Measurements from ENCODE around the gene CHAF1B.

DNA sequence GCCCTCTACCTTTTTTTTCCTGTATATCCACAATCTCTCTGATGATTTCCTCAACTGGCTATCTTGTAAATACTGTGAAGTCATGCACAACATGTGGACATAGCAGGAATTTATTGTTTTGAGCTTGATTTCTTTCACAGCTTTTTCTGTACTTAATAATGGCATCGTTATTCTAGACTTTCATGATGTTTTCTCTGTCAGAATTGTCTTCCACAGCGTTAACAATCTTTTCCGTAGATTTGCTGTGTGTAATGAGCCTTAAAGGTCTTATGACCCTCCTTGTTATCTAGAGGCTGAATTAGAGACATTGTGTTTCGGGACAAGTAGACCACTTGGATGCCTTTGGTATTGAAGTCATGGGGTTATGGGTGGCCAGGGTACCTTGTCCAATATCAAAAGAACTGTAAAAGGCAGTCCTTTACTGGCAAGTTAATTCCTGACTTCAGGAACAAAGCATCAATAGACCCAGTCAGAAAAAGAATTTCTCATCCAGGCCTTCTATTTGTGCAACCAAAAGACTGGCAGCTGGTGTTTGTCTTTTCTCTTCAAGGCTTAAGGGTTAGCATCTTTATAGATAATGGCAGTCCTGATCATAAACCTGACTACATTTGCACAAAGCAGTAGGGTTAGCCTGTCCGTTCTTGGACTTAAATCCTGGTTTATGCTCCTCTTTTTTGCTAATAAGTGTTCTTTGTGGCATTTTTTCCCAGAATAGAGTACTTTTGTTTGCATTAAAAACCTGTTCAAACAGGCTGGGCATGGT is 30.1 kb upstream of the CHAF1B start:
- TF ChIP-seq, protein P1, sequence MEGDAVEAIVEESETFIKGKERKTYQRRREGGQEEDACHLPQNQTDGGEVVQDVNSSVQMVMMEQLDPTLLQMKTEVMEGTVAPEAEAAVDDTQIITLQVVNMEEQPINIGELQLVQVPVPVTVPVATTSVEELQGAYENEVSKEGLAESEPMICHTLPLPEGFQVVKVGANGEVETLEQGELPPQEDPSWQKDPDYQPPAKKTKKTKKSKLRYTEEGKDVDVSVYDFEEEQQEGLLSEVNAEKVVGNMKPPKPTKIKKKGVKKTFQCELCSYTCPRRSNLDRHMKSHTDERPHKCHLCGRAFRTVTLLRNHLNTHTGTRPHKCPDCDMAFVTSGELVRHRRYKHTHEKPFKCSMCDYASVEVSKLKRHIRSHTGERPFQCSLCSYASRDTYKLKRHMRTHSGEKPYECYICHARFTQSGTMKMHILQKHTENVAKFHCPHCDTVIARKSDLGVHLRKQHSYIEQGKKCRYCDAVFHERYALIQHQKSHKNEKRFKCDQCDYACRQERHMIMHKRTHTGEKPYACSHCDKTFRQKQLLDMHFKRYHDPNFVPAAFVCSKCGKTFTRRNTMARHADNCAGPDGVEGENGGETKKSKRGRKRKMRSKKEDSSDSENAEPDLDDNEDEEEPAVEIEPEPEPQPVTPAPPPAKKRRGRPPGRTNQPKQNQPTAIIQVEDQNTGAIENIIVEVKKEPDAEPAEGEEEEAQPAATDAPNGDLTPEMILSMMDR (IDR thresholded peaks at IDR 0.05), result no peak
- TF ChIP-seq POLR2A (IDR thresholded peaks at IDR 0.05), result no peak

Measured in adrenal gland (tissue), 5 donors.